ENCODE measurements around the gene ADRA2A. TPM values are rescaled to one million over a fixed set of nuclear protein-coding genes. Genes with fewer than 3 reads are reported as not detected.

Gene ADRA2A
- total RNA-seq, 2 experiments from 2014 or later: 0.05 TPM; not detected in 1

DNA sequence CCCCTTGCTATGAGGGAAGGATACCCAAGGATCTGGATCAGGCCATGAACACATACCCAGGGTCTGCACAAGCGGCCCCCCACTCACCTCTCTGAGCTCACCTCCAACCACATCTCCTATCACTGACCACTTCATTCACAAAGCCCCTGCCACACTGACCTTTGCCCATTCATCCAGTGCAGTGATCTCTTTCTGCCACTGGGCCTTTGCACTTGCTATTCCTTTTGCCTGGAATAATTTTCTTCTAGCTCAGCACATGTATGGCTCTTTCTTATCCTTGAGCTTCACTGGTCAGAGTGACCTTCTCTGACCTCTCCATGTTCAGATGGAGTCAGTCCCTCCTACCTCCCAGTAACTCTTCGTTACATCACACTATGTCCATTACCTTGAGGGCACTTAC, 48.3 kb downstream of the ADRA2A start:
- ChIA-PET POLR2A (no interaction called here), CTCF (no interaction called here)
- peaks cover 0 to 3% of the 10 kb centered on the region in 2 experiments for H3K27me3 ChIP-seq (ENCODE audit: control insufficient read depth in 1 of 2, insufficient read depth in 2 of 2, low read length in 2 of 2)
- no peaks in the 10 kb centered on the region for H3K9me3 Mint-ChIP-seq
- TF ChIP-seq, protein P1, sequence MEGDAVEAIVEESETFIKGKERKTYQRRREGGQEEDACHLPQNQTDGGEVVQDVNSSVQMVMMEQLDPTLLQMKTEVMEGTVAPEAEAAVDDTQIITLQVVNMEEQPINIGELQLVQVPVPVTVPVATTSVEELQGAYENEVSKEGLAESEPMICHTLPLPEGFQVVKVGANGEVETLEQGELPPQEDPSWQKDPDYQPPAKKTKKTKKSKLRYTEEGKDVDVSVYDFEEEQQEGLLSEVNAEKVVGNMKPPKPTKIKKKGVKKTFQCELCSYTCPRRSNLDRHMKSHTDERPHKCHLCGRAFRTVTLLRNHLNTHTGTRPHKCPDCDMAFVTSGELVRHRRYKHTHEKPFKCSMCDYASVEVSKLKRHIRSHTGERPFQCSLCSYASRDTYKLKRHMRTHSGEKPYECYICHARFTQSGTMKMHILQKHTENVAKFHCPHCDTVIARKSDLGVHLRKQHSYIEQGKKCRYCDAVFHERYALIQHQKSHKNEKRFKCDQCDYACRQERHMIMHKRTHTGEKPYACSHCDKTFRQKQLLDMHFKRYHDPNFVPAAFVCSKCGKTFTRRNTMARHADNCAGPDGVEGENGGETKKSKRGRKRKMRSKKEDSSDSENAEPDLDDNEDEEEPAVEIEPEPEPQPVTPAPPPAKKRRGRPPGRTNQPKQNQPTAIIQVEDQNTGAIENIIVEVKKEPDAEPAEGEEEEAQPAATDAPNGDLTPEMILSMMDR (IDR thresholded peaks at IDR 0.05): no peak
- H3K27ac Mint-ChIP-seq: no peak overlapping the region
- H3K4me1 Mint-ChIP-seq (ENCODE audit: low read depth): no peaks in the 10 kb centered on the region
- H3K27ac ChIP-seq (ENCODE audit: low read depth in 1 of 2, low read length in 2 of 2): no peak overlapping the region
- no peak overlapping the region for H3K4me3 Mint-ChIP-seq
- ATAC-seq (ENCODE audit: poor library complexity) (no peak), DNase-seq (no peak)
- no peaks in the 10 kb centered on the region for H3K4me1 ChIP-seq (ENCODE audit: insufficient read depth, low read length)
- H3K27me3 Mint-ChIP-seq: peaks cover 23% of the 10 kb centered on the region
- H3K9me3 ChIP-seq (ENCODE audit: control insufficient read depth in 1 of 2, insufficient read depth in 1 of 2, low read length in 2 of 2): no peaks in the 10 kb centered on the region
- no peak overlapping the region for H3K4me3 ChIP-seq (ENCODE audit: low read length)
- H3K36me3 Mint-ChIP-seq (ENCODE audit: low read depth): no peaks in the 10 kb centered on the region
- intact Hi-C loops (cut with DNase I, micrococcal nuclease): no loop called here
- no peaks in the 10 kb centered on the region for H3K36me3 ChIP-seq (ENCODE audit: insufficient read depth, low read length)

DNA sequence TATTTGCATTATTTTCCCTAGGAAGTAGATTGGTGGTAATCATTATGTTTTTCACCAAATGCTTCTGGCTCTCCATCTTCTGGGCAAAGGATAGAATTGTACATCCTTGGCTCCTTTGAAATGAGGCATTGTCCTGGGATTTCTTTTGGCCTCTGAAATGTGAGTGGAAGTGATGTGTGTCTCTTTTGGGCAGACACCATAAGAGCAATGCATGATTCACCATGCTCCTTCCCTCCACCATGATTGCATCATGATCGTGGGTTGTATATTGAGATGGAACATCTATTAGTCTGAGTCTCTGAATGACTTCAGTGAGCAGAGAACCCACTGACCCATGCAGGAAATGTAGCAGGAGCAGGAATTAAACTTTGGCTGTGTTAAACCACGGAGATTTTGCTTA, 49.2 kb downstream of the ADRA2A start:
- ATAC-seq (ENCODE audit: poor library complexity) (no peak), DNase-seq (no peak)
- no peaks in the 10 kb centered on the region for H3K36me3 Mint-ChIP-seq (ENCODE audit: low read depth)
- H3K9me3 Mint-ChIP-seq: no peaks in the 10 kb centered on the region
- H3K27me3 Mint-ChIP-seq: peaks cover 27% of the 10 kb centered on the region
- H3K27ac Mint-ChIP-seq: no peak overlapping the region
- Histone ChIP-seq H3K4me1 (ENCODE audit: insufficient read depth, low read length) (no peaks in the 10 kb centered on the region), H3K4me3 (ENCODE audit: low read length) (no peak overlapping the region), H3K27me3 (ENCODE audit: control insufficient read depth in 1 of 2, insufficient read depth in 2 of 2, low read length in 2 of 2) (peaks cover 0 to 3% of the 10 kb centered on the region in 2 experiments), H3K27ac (ENCODE audit: low read depth in 1 of 2, low read length in 2 of 2) (no peak overlapping the region), H3K36me3 (ENCODE audit: insufficient read depth, low read length) (no peaks in the 10 kb centered on the region), H3K9me3 (ENCODE audit: control insufficient read depth in 1 of 2, insufficient read depth in 1 of 2, low read length in 2 of 2) (no peaks in the 10 kb centered on the region)
- no peak overlapping the region for H3K4me3 Mint-ChIP-seq
- no peaks in the 10 kb centered on the region for H3K4me1 Mint-ChIP-seq (ENCODE audit: low read depth)
- TF ChIP-seq, protein P1 (IDR thresholded peaks at IDR 0.05): no peak
- intact Hi-C loops (cut with DNase I, micrococcal nuclease): no loop called here
- CTCF ChIA-PET: no interaction called here
- POLR2A ChIA-PET: no interaction called here

DNA sequence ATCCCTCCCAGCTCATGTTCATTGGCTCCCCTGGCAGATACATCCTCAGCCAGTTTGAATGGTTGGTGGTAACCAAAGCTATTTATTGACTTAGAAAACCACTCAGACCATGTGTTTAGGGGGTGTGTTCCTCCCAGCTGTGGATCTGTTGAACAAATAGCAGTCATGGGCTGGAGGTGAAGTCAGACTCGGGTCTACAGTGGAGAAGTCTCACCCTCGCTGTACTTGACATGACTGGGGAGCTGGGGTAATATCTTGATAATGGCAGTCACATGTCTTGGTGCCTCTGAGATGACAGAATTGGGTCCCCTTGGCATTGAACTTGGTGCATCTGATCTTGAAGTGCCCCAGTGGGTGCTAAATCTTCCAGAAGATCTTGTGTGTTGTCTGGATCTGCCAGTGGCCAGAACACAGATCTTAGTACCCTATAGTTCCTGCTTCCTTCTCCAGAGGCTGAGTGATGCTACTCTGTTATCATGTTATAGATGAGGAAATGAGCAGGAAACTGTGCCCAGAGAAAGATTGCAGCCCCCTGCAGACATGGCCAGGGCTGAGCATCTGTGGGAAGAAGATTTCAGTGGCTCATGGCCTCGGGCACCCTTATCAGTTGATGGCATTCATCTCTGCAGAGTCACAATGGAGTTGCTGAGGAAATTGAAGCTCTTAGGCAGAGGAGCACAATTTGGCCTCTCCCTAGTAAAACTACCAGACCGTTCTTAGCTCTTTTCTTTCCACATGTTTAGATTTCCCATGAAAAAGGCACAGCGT, 50.4 kb downstream of the ADRA2A start:
- no peak for ATAC-seq (ENCODE audit: poor library complexity)
- no peaks in the 10 kb centered on the region for H3K9me3 Mint-ChIP-seq
- POLR2A ChIA-PET: interaction anchor here (0.8 kb wide), 1 partner anchor 9 kb away, joined by 3 read pairs; no protein-coding TSS in a partner anchor
- H3K27me3 Mint-ChIP-seq: peaks cover 27% of the 10 kb centered on the region
- Histone ChIP-seq H3K9me3 (ENCODE audit: control insufficient read depth in 1 of 2, insufficient read depth in 1 of 2, low read length in 2 of 2) (no peaks in the 10 kb centered on the region), H3K4me1 (ENCODE audit: insufficient read depth, low read length) (no peaks in the 10 kb centered on the region), H3K36me3 (ENCODE audit: insufficient read depth, low read length) (no peaks in the 10 kb centered on the region), H3K27ac (ENCODE audit: low read depth in 1 of 2, low read length in 2 of 2) (no peak overlapping the region), H3K4me3 (ENCODE audit: low read length) (no peak overlapping the region), H3K27me3 (ENCODE audit: control insufficient read depth in 1 of 2, insufficient read depth in 2 of 2, low read length in 2 of 2) (peaks cover 0 to 3% of the 10 kb centered on the region in 2 experiments)
- intact Hi-C loops (cut with DNase I, micrococcal nuclease): no loop called here
- no peak overlapping the region for H3K27ac Mint-ChIP-seq
- no peak overlapping the region for H3K4me3 Mint-ChIP-seq
- no peaks in the 10 kb centered on the region for H3K36me3 Mint-ChIP-seq (ENCODE audit: low read depth)
- CTCF ChIA-PET: no interaction called here
- no peaks in the 10 kb centered on the region for H3K4me1 Mint-ChIP-seq (ENCODE audit: low read depth)
- TF ChIP-seq, protein P1 (IDR thresholded peaks at IDR 0.05): no peak
- DNase-seq: no peak
